Measurements from ENCODE around the gene IDNK.
"Not testable (repeated sequence)": the region's sequence is repeated elsewhere in the genome, so short reads cannot be mapped to it uniquely, and the experiment has no call there.

Gene IDNK

DNA sequence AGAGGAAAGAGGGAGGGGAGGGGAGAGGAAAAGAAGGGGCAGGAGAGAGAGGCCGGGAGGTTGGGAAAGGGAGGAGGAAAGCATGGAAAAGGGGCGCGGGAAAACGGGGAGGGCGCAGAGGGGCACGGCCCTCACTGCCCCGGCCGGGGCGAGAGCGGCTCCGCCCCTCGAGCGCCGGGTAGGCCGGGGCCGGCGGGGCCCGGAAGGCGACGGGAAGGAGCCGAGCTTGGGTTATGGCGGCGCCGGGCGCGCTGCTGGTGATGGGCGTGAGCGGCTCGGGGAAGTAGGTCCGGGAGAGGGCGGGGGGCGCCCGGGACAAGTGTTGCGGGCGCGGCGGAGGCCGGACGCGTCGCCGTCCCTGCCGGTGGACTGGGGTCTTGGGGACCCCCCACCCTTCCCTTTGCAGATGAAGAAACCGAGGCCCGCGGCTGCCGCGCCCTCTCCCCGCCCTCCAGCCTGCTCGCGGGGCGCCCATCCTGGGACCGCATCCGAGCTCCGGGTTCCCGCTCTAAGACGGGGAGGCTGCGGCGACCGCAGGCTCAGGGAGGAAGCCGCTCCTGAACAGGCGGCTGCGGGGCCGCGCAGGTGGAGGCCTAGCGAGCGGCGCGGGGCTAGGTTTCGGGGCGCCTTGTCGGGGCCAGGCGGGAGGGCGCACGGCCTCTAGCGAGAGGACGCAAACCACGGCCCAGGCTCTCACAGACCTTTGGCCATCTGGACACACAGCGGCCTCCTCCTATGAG lies at the start of gene IDNK:
IDNK (plus strand) TSS at position 205 of the 740 bp plus-strand sequence; CDS start at position 234, 29 bp downstream.
- peak; percentile 16 to 58 for DNase-seq (ENCODE audit: low read depth in 2 of 2)

DNA sequence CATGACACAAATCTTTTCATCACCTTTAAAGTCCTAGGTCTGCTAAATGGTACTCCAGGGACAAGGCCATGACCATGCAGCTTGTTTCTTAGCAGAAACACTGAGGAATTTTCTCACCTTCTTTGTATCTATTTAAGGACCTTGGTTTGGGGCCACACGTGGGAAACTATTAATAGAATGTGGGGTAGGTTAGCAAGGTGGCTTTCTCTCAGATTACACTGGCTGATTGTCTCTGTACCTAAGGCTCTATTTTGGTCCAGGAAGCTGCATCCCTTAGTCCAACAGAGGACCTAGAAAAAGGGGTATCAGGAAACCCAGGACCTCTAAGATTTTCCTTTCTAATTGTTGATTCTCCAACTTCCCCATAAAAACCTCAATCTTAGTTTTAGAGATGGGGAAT lies 48.5 kb upstream of the IDNK start:
- DNase-seq (ENCODE audit: low read depth in 2 of 2), result no peak

- DNase-seq (ENCODE audit: low read depth in 2 of 2), result no peak
These were observed 40.9 kb upstream of the IDNK start for GRCh38 chr9:83582029-83582428.

GRCh38 chr9:83583151-83584014 lies 39.6 kb upstream of the IDNK start:
- no peak for DNase-seq (ENCODE audit: low read depth in 2 of 2)

GRCh38 chr9:83584995-83585394 lies 37.9 kb upstream of the IDNK start:
- no peak for DNase-seq (ENCODE audit: low read depth in 2 of 2)

DNA sequence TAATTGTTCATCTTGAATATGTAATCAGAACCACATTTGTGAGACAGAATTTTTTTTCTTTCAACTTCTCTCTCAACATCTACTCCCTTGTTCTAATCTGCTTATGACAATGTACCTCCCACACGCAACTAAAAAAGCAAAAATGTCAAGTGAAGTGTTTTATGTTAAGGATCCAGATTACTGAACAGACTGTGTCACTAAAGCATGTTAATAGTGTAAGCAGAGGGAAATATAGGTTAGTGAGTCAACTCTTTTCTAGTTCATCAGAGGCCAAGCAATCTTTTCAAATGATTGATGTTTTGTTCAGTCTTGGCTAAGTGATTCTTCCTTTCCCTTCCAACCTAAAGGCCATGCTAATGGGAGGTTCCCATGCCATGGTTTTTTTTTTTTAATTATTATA lies 34.7 kb upstream of the IDNK start:
- DNase-seq (ENCODE audit: low read depth in 2 of 2), result no peak

DNA sequence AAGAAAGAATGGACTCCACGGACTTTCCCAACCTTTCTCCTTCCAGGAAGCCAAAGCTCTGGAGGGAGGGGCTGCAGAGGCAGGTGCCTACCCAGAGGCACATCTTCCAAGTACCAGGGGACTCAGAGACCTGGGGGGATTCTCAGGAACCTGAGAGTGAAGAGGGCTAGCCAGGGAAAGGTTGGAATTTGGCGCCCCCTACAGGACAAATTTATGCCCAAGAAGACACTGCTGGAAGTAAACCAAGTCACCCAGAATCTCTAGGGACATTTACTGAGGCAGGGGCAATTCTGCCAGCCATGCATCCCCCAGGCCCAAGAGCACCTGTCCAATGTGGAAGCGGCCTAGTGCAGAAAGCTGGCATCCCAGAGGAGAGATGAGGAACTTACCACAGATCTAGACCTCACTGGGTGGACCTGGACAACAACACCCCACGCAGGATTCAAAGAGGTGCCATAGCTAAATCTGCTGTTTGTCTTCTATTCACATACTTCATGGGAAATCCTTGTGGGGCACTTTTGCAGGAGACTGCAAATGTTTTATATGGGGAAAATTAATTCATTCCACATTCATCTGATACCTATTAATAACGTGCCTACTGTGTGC lies 25.9 kb upstream of the IDNK start:
- no peak for DNase-seq (ENCODE audit: low read depth in 2 of 2)

DNA sequence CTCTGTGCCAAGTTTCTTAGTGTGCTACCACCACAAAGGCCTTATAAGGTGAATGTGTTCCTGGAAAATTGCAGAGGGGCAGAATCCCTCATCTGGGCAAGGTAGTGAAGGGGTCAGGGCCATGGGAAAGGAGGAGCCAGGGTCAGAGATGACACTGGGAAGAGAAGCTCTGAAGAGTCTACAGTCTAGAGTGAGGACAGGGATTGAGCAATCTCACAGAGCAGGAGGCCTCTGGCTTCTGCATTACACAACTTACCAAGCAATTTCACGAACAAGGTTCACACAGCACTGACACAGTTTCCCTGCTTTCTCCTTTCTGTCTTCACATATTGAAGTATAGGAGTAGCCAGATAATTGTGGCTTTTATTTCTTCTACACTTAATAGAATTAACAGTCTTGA lies 24.5 kb upstream of the IDNK start:
- DNase-seq (ENCODE audit: low read depth in 2 of 2), result no peak

GRCh38 chr9:83599071-83599470 lies 23.9 kb upstream of the IDNK start:
- no peak for DNase-seq (ENCODE audit: low read depth in 2 of 2)

- DNase-seq (ENCODE audit: low read depth in 2 of 2), result no peak
These were observed 21.5 kb upstream of the IDNK start for GRCh38 chr9:83601463-83601862.

- DNase-seq (ENCODE audit: low read depth in 2 of 2), result not testable (repeated sequence)
These were observed 15.3 kb upstream of the IDNK start for GRCh38 chr9:83607620-83608019.

- DNase-seq (ENCODE audit: low read depth in 2 of 2), result not testable (repeated sequence)
These were observed 9.6 kb upstream of the IDNK start for GRCh38 chr9:83613298-83613697.

GRCh38 chr9:83617299-83617698 lies 5.6 kb upstream of the IDNK start:
- no peak for DNase-seq (ENCODE audit: low read depth in 2 of 2)

DNA sequence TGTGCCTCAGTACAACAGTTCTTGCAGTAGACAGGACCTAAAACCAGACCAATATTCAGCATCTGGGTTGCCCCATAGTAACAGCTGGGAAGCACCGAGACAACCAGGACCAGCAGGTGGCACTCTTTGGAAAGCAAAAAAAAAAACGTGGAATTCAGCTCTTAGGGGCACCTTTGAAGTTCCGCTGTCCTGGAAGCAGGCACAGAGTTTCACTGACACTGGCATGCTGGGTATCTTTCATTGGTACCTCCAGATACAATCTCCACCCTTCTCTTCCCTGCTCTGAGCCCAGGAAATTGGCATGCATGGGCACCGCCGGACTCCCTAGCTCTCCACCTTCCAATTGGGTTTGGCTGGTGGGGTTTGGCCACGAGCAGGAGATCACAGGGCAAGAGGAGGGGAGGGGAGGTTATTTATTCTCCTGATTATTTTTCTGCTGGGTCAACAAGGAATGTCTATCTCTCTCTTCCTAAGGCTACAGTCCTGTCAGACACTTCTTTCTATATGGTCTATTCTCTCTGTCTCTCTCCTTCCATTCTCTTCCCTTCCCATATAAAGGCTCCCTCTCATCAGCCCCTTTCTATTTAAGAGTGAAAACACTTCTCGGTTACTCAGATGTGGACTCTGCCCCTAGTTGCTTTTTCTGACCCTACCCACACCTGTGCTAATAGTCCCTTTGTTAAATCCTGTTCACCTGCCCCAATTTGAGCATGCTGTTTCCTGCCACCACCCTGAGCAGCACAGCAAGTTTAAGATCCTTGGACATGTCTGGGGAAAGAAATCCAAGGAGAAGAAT lies 1.9 kb upstream of the IDNK start:
- DNase-seq (ENCODE audit: low read depth in 2 of 2), result peak in 1 of 2 donors; percentile 8

- peak in 1 of 2 donors; percentile 46 for DNase-seq (ENCODE audit: low read depth in 2 of 2)
These were observed 457 bp upstream of the IDNK start for GRCh38 chr9:83622433-83622938.

DNA sequence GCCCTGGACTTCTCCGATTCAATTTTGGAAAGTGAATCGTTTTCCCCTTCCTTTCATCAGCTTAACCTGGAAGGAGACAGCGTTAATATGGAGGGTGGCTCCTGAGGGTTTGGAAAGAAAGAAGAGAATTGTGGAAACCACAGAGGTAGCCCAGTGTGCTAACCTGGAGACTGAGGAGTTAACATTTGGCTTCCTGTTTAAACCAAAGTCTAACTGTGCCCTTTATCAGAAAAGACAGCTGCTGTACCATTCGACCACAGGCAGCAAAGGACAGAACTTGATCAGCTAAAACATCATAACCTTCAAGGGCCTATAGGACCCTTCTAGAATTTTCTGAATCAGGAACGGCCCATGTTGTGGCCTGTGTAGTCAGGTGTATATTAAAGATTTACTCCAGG lies 735 bp downstream of the IDNK start:
- no peak for DNase-seq (ENCODE audit: low read depth in 2 of 2)

GRCh38 chr9:83625178-83625577 lies 2.2 kb downstream of the IDNK start:
- DNase-seq (ENCODE audit: low read depth in 2 of 2), result no peak

DNA sequence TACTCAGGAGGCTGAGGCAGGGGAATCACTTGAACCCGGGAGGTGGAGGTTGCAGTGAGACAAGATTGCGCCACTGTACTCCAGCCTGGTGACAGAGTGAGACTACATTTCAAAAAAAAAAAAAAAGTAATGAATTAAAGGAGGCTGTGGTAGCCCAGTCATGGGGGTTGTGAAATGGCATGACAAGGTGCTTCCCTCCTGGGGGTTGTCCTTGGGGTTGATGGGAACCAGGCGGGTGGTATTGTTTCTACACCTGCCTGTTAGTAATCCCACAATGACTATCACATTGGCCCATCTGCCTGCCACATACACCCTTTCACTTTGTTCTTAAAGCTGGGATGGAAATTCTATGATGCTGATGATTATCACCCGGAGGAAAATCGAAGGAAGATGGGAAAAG lies 5.6 kb downstream of the IDNK start:
- DNase-seq (ENCODE audit: low read depth in 2 of 2), result no peak

DNA sequence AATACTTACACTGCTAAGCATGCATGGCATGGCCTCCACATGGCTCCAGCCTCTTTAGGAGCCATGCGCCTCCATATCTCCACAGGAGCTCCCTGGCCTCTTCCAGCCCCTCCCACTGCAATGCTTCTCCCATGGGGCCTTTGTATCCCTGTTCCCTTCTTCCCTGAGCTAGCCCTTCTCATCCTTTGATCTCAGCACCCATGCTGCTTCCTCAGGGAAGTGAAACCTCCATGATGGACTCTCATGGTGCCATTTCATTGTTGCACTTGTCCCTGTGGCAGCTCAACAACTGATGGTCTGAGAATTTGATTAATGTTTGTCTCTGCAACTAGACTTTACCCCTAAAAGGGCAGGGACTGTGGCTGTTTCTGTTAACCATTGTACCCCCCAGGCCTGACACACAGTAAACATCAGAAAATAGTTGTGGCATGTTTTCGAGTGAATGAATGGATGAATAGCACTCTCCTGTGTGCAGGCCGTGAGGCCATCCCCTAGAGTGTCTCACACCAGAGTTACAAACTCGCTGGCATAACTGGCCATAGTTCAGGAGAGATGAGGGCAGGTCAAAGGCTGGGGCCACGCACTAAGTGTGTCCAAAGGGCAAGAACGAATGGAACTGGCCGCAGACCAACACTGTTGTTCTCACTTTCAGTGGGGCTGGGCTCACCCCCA lies 6.6 kb downstream of the IDNK start:
- DNase-seq (ENCODE audit: low read depth in 2 of 2), result no peak

DNA sequence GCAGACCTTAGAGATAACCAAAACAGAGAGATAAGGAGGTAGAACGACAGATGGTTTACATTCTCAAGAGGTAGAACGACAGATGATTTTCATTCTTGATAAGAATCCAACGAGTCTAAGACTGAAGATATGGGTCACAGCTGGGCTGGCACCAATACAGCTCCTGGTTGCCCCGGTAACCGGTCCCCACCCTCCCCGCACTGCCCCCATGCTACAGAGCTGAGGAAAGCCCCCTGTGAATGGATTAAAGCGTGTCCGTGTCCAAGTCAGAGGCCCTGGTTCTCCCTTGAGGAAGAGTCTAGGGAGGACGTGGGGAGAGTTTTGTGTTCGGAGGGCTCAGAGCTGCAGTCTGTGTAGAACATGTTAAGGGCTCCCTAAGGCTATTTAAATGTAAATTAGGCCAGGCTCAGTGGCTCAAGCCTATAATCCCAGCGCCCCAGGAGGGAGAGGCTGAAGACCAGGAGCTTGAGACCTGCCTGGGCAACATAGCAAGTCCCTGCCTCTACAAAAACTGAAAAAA lies 8.1 kb downstream of the IDNK start:
- no peak for DNase-seq (ENCODE audit: low read depth in 2 of 2)

GRCh38 chr9:83633255-83633654 lies 10.3 kb downstream of the IDNK start:
- no peak for DNase-seq (ENCODE audit: low read depth in 2 of 2)
